Adrenal gland (tissue), 5 donors: ENCODE data around the gene PRR20B.
"Not testable (repeated sequence)": the region's sequence is repeated elsewhere in the genome, so short reads cannot be mapped to it uniquely, and the experiment has no call there.

Source experiments
- POLR2A ChIP-seq, 2 donors: fragments of 450-650 bp; IDR thresholded peaks; one replicate each; pipeline ENCODE4 v1.6.1; 2017; ENCODE audit warnings: antibody characterized with exemption in 2 of 2, mild to moderate bottlenecking in 2 of 2, moderate library complexity in 1 of 2
- TF ChIP-seq, protein P1 (sequence below), 6 experiments: fragments of 450-650 bp in 4 of 6; fragments of 200-600 bp in 2 of 6; sonication (generic) in 1 of 6; IDR thresholded peaks; 1 replicate in 5 of 6; 2 replicates in 1 of 6; pipeline versions ENCODE4 v1.5.1 to v1.8.0; 2016 to 2021; ENCODE audit warnings: antibody characterized with exemption in 6 of 6, mild to moderate bottlenecking in 2 of 6, moderate library complexity in 1 of 6
- donor health status: DM: no; HTN: no; CAD: no.

DNA sequence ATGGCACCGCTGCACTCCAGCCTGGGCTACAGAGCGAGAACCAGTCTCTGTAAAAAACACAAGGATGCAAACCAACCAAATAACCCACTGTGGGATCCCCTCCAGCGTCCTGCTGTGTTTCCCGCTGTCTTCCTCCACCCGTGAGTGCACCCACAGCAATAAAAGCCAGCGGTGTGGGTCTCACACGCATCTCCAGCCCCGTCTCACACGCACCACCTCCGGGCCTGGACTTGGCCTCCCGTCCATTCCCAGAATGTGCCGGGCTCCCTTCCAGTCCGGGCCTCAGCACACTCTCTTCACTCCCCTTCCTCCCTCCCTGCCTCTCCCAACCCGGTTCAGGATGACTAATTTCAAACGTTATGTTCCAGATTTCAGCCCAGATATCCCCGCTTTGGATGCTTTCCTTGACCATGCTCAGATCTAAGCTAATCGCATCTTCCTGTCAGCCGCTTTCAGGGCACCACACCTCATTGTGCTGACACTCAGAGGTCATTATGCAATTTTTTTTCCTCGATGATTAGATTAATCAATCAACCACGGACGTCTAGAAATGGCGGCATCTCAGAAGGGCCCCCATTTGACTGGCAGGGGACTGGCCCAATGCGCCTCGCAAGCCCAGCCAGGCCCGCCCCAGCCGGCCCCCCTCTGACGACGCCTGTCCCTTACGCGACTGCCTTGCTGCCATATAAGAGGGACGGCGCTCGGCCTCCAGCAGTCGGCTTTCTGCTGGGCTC lies 6.9 kb upstream of the PRR20B start, which contains the start of gene PRR20A:
- TF ChIP-seq, protein P1, sequence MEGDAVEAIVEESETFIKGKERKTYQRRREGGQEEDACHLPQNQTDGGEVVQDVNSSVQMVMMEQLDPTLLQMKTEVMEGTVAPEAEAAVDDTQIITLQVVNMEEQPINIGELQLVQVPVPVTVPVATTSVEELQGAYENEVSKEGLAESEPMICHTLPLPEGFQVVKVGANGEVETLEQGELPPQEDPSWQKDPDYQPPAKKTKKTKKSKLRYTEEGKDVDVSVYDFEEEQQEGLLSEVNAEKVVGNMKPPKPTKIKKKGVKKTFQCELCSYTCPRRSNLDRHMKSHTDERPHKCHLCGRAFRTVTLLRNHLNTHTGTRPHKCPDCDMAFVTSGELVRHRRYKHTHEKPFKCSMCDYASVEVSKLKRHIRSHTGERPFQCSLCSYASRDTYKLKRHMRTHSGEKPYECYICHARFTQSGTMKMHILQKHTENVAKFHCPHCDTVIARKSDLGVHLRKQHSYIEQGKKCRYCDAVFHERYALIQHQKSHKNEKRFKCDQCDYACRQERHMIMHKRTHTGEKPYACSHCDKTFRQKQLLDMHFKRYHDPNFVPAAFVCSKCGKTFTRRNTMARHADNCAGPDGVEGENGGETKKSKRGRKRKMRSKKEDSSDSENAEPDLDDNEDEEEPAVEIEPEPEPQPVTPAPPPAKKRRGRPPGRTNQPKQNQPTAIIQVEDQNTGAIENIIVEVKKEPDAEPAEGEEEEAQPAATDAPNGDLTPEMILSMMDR (IDR thresholded peaks at IDR 0.05) = not testable (repeated sequence)
- TF ChIP-seq POLR2A (IDR thresholded peaks at IDR 0.05) = not testable (repeated sequence)
